K562 (cell line): ENCODE data around the gene CYP26A1. TPM values are rescaled to one million over a fixed set of nuclear protein-coding genes. Genes with fewer than 3 reads are reported as not detected.

Source experiments
- ATAC-seq: fragments of 200-7000 bp; cut with Tn5 transposase; 3 replicates; pipeline ENCODE4 v1.9.1; 2020; ENCODE audit warnings: moderate library complexity
- BruUV-seq: library from RNA; stranded (reverse); fragments of 400-500 nt; replicated peaks from 2 replicates; lab custom pipeline; 2021; lab: Mats Ljungman, UMichigan
- CTCF ChIA-PET: fragments of 300-600 bp; formaldehyde crosslinking; extraction: SDS; loops from one replicate; lab custom pipeline; 2021; ENCODE audit warnings: low intra/inter-chr PET ratio; lab: Yijun Ruan, JAX
- POLR2A ChIA-PET: fragments of 300-600, 350-650 bp; sonication (Branson Sonifier 250); formaldehyde crosslinking; extraction: SDS; loops from one replicate; lab custom pipeline; 2021; ENCODE audit warnings: antibody characterized with exemption, inconsistent platforms; lab: Yijun Ruan, JAX
- DNase-seq, 4 experiments: peaks; one replicate each; pipeline versions ENCODE4 v3.0.0 to v3.0.0-alpha.2; 2011 to 2018; ENCODE audit warnings: low spot score in 3 of 4, mixed read lengths in 3 of 4; ENCODE audit errors: extremely low read depth in 1 of 4
- FAIRE-seq: peaks from 2 replicates; lab custom pipeline; 2011; peaks lifted over from hg19 to GRCh38; lab: Jason Lieb, UNC
- H2AFZ ChIP-seq: 2 replicates; pipeline ENCODE4 v1.6.0; 2011; ENCODE audit warnings: low read depth, low read length, control low read depth, inconsistent platforms
- H3K27ac ChIP-seq: fragments of 200-600 bp; 3 replicates; pipeline ENCODE4 v1.8.0; 2011; ENCODE audit warnings: low read depth, mild to moderate bottlenecking, control low read depth, inconsistent platforms, low read length, moderate library complexity, mixed read lengths; ENCODE audit errors: extremely low read depth
- H3K27me3 ChIP-seq, 2 experiments: fragments of 300-600 bp in 1 of 2; 2 replicates in 1 of 2; 3 replicates in 1 of 2; pipeline versions ENCODE4 v1.6.0 to v1.8.0; 2011; ENCODE audit warnings: inconsistent platforms in 2 of 2, low read length in 2 of 2, mild to moderate bottlenecking in 1 of 2, mixed read lengths in 1 of 2, moderate library complexity in 1 of 2; ENCODE audit not compliant: control insufficient read depth in 2 of 2, insufficient read depth in 2 of 2
- H3K36me3 ChIP-seq: fragments of 300-600 bp; 3 replicates; pipeline ENCODE4 v1.8.0; 2011; ENCODE audit warnings: mild to moderate bottlenecking, low read length, inconsistent platforms; ENCODE audit not compliant: control insufficient read depth, insufficient read depth
- H3K4me1 ChIP-seq, 2 experiments: fragments of 200-600 bp in 1 of 2; replicated peaks in 1 of 2; 2 replicates in 1 of 2; 3 replicates in 1 of 2; pipeline versions ENCODE4 v1.5.1 to v1.8.0; 2011; ENCODE audit warnings: inconsistent platforms in 2 of 2, low read length in 2 of 2, mild to moderate bottlenecking in 1 of 2, mixed read lengths in 1 of 2, moderate library complexity in 1 of 2; ENCODE audit not compliant: control insufficient read depth in 2 of 2, insufficient read depth in 2 of 2
- H3K4me2 ChIP-seq: 2 replicates; pipeline ENCODE4 v1.6.1; 2011; ENCODE audit warnings: low read length, control low read depth, inconsistent platforms, mixed read lengths; ENCODE audit not compliant: insufficient read depth
- H3K4me3 ChIP-seq: fragments of 200-600 bp; sonication (generic), shearing (Covaris generic); 2 replicates; pipeline ENCODE4 v1.5.1; 2016; ENCODE audit warnings: control low read depth, inconsistent platforms
- H3K79me2 ChIP-seq: fragments of 200-600 bp; 3 replicates; pipeline ENCODE4 v1.8.0; 2011; ENCODE audit warnings: low read length, inconsistent platforms; ENCODE audit not compliant: control insufficient read depth, insufficient read depth
- H3K9ac ChIP-seq, 2 experiments: 2 replicates each; pipeline versions ENCODE4 v1.6.0 to v1.6.1; 2011; ENCODE audit warnings: low read depth in 2 of 2, low read length in 2 of 2, control low read depth in 1 of 2, inconsistent platforms in 1 of 2, mild to moderate bottlenecking in 1 of 2, mixed read lengths in 1 of 2; ENCODE audit not compliant: insufficient read depth in 1 of 2
- H3K9me1 ChIP-seq: one replicate; pipeline ENCODE4 v1.6.0; 2011; ENCODE audit warnings: inconsistent platforms, mild to moderate bottlenecking, low read length, moderate library complexity; ENCODE audit not compliant: control insufficient read depth, insufficient read depth
- H3K9me3 ChIP-seq: replicated peaks from 2 replicates; pipeline ENCODE4 v1.5.1; 2011; ENCODE audit warnings: low read depth, low read length, inconsistent platforms; ENCODE audit not compliant: control insufficient read depth, insufficient read depth
- H4K20me1 ChIP-seq: replicated peaks from 2 replicates; pipeline ENCODE4 v1.6.1; 2011; ENCODE audit warnings: low read length, inconsistent platforms, mixed read lengths; ENCODE audit not compliant: control insufficient read depth, insufficient read depth
- ARID1B ChIP-seq: fragments of 450-650 bp; IDR thresholded peaks from 2 replicates; pipeline ENCODE4 v1.6.1; 2016; ENCODE audit warnings: antibody characterized with exemption, mild to moderate bottlenecking, inconsistent platforms
- FOXJ2 ChIP-seq: fragments of 200-800 bp; sonication (Bioruptor generic); IDR thresholded peaks from 2 replicates; pipeline ENCODE4 v1.6.1; 2016; ENCODE audit warnings: missing genetic modification characterization, missing compliant biosample characterization
- GTF2A2 ChIP-seq: IDR thresholded peaks from 2 replicates; pipeline ENCODE4 v1.6.1; 2016; ENCODE audit warnings: mild to moderate bottlenecking, missing genetic modification characterization, missing compliant biosample characterization
- HCFC1 ChIP-seq: IDR thresholded peaks from 2 replicates; pipeline ENCODE4 v1.6.1; 2012; ENCODE audit warnings: low read depth, low read length, improper control_type of control experiment
- HNRNPLL ChIP-seq: fragments of 200-400 bp; formaldehyde crosslinking; IDR thresholded peaks from 2 replicates; pipeline ENCODE4 v1.6.1; 2017; ENCODE audit warnings: low read length, low read depth, mild to moderate bottlenecking; ENCODE audit not compliant: poor library complexity, severe bottlenecking
- ID3 ChIP-seq, 2 experiments: fragments of 250-450 bp in 1 of 2; fragments of 450-650 bp in 1 of 2; sonication (Bioruptor Pico) in 1 of 2; IDR thresholded peaks; 2 replicates each; pipeline versions ENCODE4 v1.6.1 to v1.8.0; 2016 to 2021; ENCODE audit warnings: mild to moderate bottlenecking in 2 of 2, moderate library complexity in 2 of 2, missing compliant biosample characterization in 1 of 2, missing genetic modification characterization in 1 of 2
- KAT2B ChIP-seq: IDR thresholded peaks from one replicate; pipeline ENCODE4 v1.6.1; 2012; ENCODE audit warnings: low read depth, mild to moderate bottlenecking, control low read depth, inconsistent platforms, low read length, moderate library complexity
- MIER1 ChIP-seq: fragments of 450-650 bp; IDR thresholded peaks from 2 replicates; pipeline ENCODE4 v1.6.1; 2016; ENCODE audit warnings: antibody characterized with exemption, mild to moderate bottlenecking, low read depth
- TAF9B ChIP-seq: fragments of 450-650 bp; IDR thresholded peaks from 2 replicates; pipeline ENCODE4 v1.6.1; 2018; ENCODE audit warnings: mild to moderate bottlenecking; ENCODE audit not compliant: partially characterized antibody
- TBP ChIP-seq: optimal IDR thresholded peaks from 2 replicates; pipeline ENCODE3; 2011; ENCODE audit warnings: low read depth, low read length, improper control_type of control experiment
- TFAM ChIP-seq: fragments of 250-450 bp; sonication (Bioruptor Pico); conservative IDR thresholded peaks from 2 replicates; pipeline ENCODE4 v1.5.0; 2021; ENCODE audit warnings: mild to moderate bottlenecking, moderate library complexity
- TFAP4 ChIP-seq: sonication (generic); formaldehyde crosslinking; IDR thresholded peaks from 2 replicates; pipeline ENCODE4 v1.8.0; 2022; ENCODE audit warnings: missing genetic modification reagents, mild to moderate bottlenecking, moderate library complexity, borderline replicate concordance
- WHSC1 ChIP-seq: IDR thresholded peaks from one replicate; pipeline ENCODE4 v1.6.1; 2012; ENCODE audit warnings: low read length, control low read depth, inconsistent platforms
- ZHX1 ChIP-seq: fragments of 150-350 bp; conservative IDR thresholded peaks from 2 replicates; pipeline ENCODE4 v1.6.1; 2014; ENCODE audit warnings: low read length
- ZNF174 ChIP-seq: fragments of 250-450 bp; sonication (Bioruptor Pico); IDR thresholded peaks from 2 replicates; pipeline ENCODE4 v1.4.0; 2020; ENCODE audit warnings: mild to moderate bottlenecking
- ZNF184 ChIP-seq: sonication (generic); formaldehyde crosslinking; IDR thresholded peaks from 2 replicates; pipeline ENCODE4 v1.5.0; 2020; ENCODE audit warnings: missing genetic modification reagents
- ZNF830 ChIP-seq: fragments of 250-450 bp; sonication (Bioruptor Pico); IDR thresholded peaks from 2 replicates; pipeline ENCODE4 v1.5.0; 2021; ENCODE audit warnings: mild to moderate bottlenecking
- ZSCAN32 ChIP-seq: fragments of 450-650 bp; formaldehyde crosslinking; IDR thresholded peaks from 2 replicates; pipeline ENCODE4 v1.4.0; 2020; ENCODE audit warnings: mild to moderate bottlenecking, moderate library complexity
- WGBS: fragments of 100-300 bp; shearing (Covaris generic); methylation state at CpG from one replicate; pipeline ENCODE4 v1.1.6; 2016; ENCODE audit warnings: low coverage, mixed read lengths; ENCODE audit not compliant: insufficient coverage; ENCODE audit errors: missing lambda C conversion rate; 5-methylcytosine and 5-hydroxymethylcytosine counted together
- in situ Hi-C: fragments of 300-500 bp; cut with MboI; formaldehyde crosslinking; loops from 4 replicates; pipeline ENCODE4 v1.15.0; 2018; ENCODE audit warnings: inconsistent platforms, mixed read lengths
- intact Hi-C: fragments of 100-400 bp; cut with micrococcal nuclease; formaldehyde crosslinking; loops from 2 replicates; pipeline ENCODE4 v1.14.2; 2022
- polyA plus RNA-seq, 8 experiments: library from polyadenylated mRNA; depleted of rRNA in 4 of 8; stranded (reverse) in 5 of 8; unstranded in 3 of 8; fragments of >200 nt; fragmentation: Nextera tagmentation in 2 of 8; fragmentation: Illumina TruSeq in 1 of 8; extraction: Ambion mirVana in 2 of 8; extraction: Trizol in 1 of 8; gene quantifications; 2 replicates each; pipeline versions ENCODE4 v1.2.1 to v1.2.3, GENCODE V29; 2011 to 2014; ENCODE audit warnings: inconsistent platforms in 1 of 8, missing spikeins in 1 of 8
- total RNA-seq, 7 experiments: library from RNA; depleted of rRNA in 6 of 7; stranded (reverse); fragments of >200 nt in 6 of 7; fragmentation: Illumina TruSeq in 2 of 7; extraction: Trizol in 2 of 7; gene quantifications; 2 replicates each; pipeline versions ENCODE4 v1.2.1 to v1.2.3, GENCODE V29; 2011 to 2021; ENCODE audit warnings: low replicate concordance in 1 of 7

CYP26A1 gene
- total and polyA plus RNA-seq, 9 of the 15 experiments (the other 6 are each of a cell fraction or from before 2014, with no cell fraction given), result 0.11 to 5.1 (median 1.6) TPM

GRCh38 chr10:93097386-93097785 lies 23.7 kb downstream of the CYP26A1 start:
- H3K9me1 ChIP-seq, result no peaks in the 10 kb centered on the region
- no peaks in the 10 kb centered on the region for H3K79me2 ChIP-seq
- 16% methylated on average over 7 of the region's 9 CpGs for WGBS
- DNase-seq (peak; percentile 16 to 66 (median 30)), FAIRE-seq (no peak), ATAC-seq (peak; percentile 80)
- H3K4me1 ChIP-seq, result peaks cover 7 to 11% of the 10 kb centered on the region in 2 experiments; a peak in 4 of 5 replicates
- no peak overlapping the region for H3K27ac ChIP-seq
- in situ Hi-C loops (no loop called here), intact Hi-C loops (no loop called here)
- no peak overlapping the region for H3K4me3 ChIP-seq
- ChIA-PET POLR2A (interaction anchor here (0.7 kb wide), 1 partner anchor 103 kb away, joined by 4 read pairs; no protein-coding TSS in a partner anchor), CTCF (no interaction called here)
- no peaks in the 10 kb centered on the region for H3K9me3 ChIP-seq
- H3K4me2 ChIP-seq, result peak overlapping the region; percentile 43; the same call in 1 of the 2 replicates
- no TSS peak for BruUV-seq
- H3K36me3 ChIP-seq, result no peaks in the 10 kb centered on the region
- H2AFZ ChIP-seq, result peak overlapping the region; percentile 51
- H3K9ac ChIP-seq, result peak overlapping the region in 1 of 2 experiments; percentile 85; a peak in 2 of 4 replicates
- no peaks in the 10 kb centered on the region for H3K27me3 ChIP-seq
- H4K20me1 ChIP-seq, result no peaks in the 10 kb centered on the region
- TF ChIP-seq HCFC1, result no peak
- no peak for TF ChIP-seq TBP
- no peak for TF ChIP-seq KAT2B
- no peak for TF ChIP-seq HNRNPLL
- no peak for TF ChIP-seq ZSCAN32
- no peak for TF ChIP-seq MIER1
- TF ChIP-seq ID3 (CRISPR knock-in tag; IDR thresholded peaks at IDR 0.05), result no peak
- no peak for TF ChIP-seq ID3 (tag; IDR thresholded peaks at IDR 0.05)
- no peak for TF ChIP-seq ZNF184 (CRISPR knock-in tag)
- TF ChIP-seq ZHX1, result no peak
- TF ChIP-seq TFAM (CRISPR knock-in tag), result no peak
- TF ChIP-seq TFAP4, result peak; percentile 43; the same call in 1 of the 2 replicates
- TF ChIP-seq GTF2A2 (tag), result no peak
- TF ChIP-seq ZNF830, result no peak
- TF ChIP-seq FOXJ2, result no peak
- TF ChIP-seq WHSC1, result no peak
- TF ChIP-seq TAF9B, result no peak
- TF ChIP-seq ARID1B, result peak; percentile 24; the same call in 1 of the 2 replicates
- TF ChIP-seq ZNF174 (CRISPR knock-in tag), result no peak
